Astrocyte of the spinal cord (primary cell): Measurements from ENCODE around the gene IGFBP1.
"Not testable (repeated sequence)": the region's sequence is repeated elsewhere in the genome, so short reads cannot be mapped to it uniquely, and the experiment has no call there.

Source experiments
- DNase-seq: peaks from one replicate; pipeline ENCODE4 v3.0.0; 2011; ENCODE audit warnings: low read depth, low spot score
- H3K4me3 ChIP-seq: 2 replicates; pipeline ENCODE4 v1.5.1; 2011; ENCODE audit warnings: low read depth, mild to moderate bottlenecking, low read length, moderate library complexity
- CTCF ChIP-seq: IDR thresholded peaks from 2 replicates; pipeline ENCODE4 v1.5.1; 2012; ENCODE audit warnings: low read depth, mild to moderate bottlenecking, low read length, inconsistent platforms
- in situ Hi-C: cut with HindIII; loops from 2 replicates; pipeline ENCODE4 v1.10.0; 2017; ENCODE audit warnings: low sequenced_read_pairs

IGFBP1 gene

GRCh38 chr7:45930967-45931366 lies 42.7 kb downstream of the IGFBP1 start:
- no peak overlapping the region for H3K4me3 ChIP-seq
- DNase-seq: no peak
- in situ Hi-C loops: no loop called here
- no peak for TF ChIP-seq CTCF

GRCh38 chr7:45937301-45937700 lies 49.0 kb downstream of the IGFBP1 start:
- no peak for DNase-seq
- no peak for TF ChIP-seq CTCF

GRCh38 chr7:45937862-45938261 lies 49.6 kb downstream of the IGFBP1 start:
- no peak for TF ChIP-seq CTCF
- DNase-seq: no peak
- no peak overlapping the region for H3K4me3 ChIP-seq
- in situ Hi-C loops: no loop called here

More at GRCh38 chr7:45937301-45937700, 49.0 kb downstream of the IGFBP1 start:
- in situ Hi-C loops: no loop called here
- H3K4me3 ChIP-seq: no peak overlapping the region

GRCh38 chr7:45938626-45939302 lies 50.5 kb downstream of the IGFBP1 start:
- no peak for DNase-seq
- no peak overlapping the region for H3K4me3 ChIP-seq
- in situ Hi-C loops: no loop called here
- peak; percentile 33 for TF ChIP-seq CTCF

GRCh38 chr7:45939574-45939973 lies 51.3 kb downstream of the IGFBP1 start:
- no peak for TF ChIP-seq CTCF
- H3K4me3 ChIP-seq: no peak overlapping the region
- in situ Hi-C loops: no loop called here
- DNase-seq: no peak

- in situ Hi-C loops, H3K4me3 ChIP-seq, DNase-seq: not testable (repeated sequence)
Measured at GRCh38 chr7:45940237-45940781, 52.0 kb downstream of the IGFBP1 start.

GRCh38 chr7:45940939-45941338 lies 52.7 kb downstream of the IGFBP1 start:
- in situ Hi-C loops: no loop called here
- DNase-seq: no peak
- no peak for TF ChIP-seq CTCF
- H3K4me3 ChIP-seq: no peak overlapping the region
